DOHH2 (cell line): ENCODE measurements around the gene MRPL10.

Source experiments
- H3F3A ChIP-seq: fragments of 200-600 bp; sonication (generic), shearing (Covaris generic); 2 replicates; pipeline ENCODE4 v1.6.0; 2016; ENCODE audit warnings: antibody characterized with exemption, mild to moderate bottlenecking; ENCODE audit not compliant: control insufficient read depth, insufficient read depth
- H3K27ac ChIP-seq: fragments of 200-600 bp; sonication (generic); 2 replicates; pipeline ENCODE4 v1.5.1; 2014; ENCODE audit warnings: low read depth, mild to moderate bottlenecking, low read length, moderate library complexity
- H3K27me3 ChIP-seq: fragments of 200-600 bp; sonication (generic); 2 replicates; pipeline ENCODE4 v1.6.1; 2014; ENCODE audit warnings: mild to moderate bottlenecking, low read length, mixed read lengths; ENCODE audit not compliant: control insufficient read depth
- H3K36me3 ChIP-seq: fragments of 200-600 bp; sonication (generic); 2 replicates; pipeline ENCODE4 v1.6.1; 2014; ENCODE audit warnings: mild to moderate bottlenecking, low read length, moderate library complexity, mixed read lengths; ENCODE audit not compliant: control insufficient read depth
- H3K4me1 ChIP-seq: fragments of 200-600 bp; sonication (generic); 2 replicates; pipeline ENCODE4 v1.6.1; 2014; ENCODE audit warnings: mild to moderate bottlenecking, low read length, mixed read lengths; ENCODE audit not compliant: control insufficient read depth
- H3K4me2 ChIP-seq: fragments of 200-600 bp; sonication (generic); 2 replicates; pipeline ENCODE4 v1.6.0; 2014; ENCODE audit warnings: mild to moderate bottlenecking, low read length, moderate library complexity
- H3K4me3 ChIP-seq: fragments of 200-600 bp; sonication (generic); 2 replicates; pipeline ENCODE4 v1.5.1; 2014; ENCODE audit warnings: mild to moderate bottlenecking, low read length, mixed read lengths
- H3K79me2 ChIP-seq: fragments of 200-600 bp; sonication (generic); 2 replicates; pipeline ENCODE4 v1.6.1; 2014; ENCODE audit warnings: mild to moderate bottlenecking, low read length, mixed read lengths; ENCODE audit not compliant: control insufficient read depth
- H3K9me2 ChIP-seq: fragments of 200-600 bp; sonication (generic); replicated peaks from 2 replicates; pipeline ENCODE4 v1.6.1; 2014; ENCODE audit warnings: mild to moderate bottlenecking, low read length, mixed read lengths; ENCODE audit not compliant: control insufficient read depth
- H3K9me3 ChIP-seq: fragments of 200-600 bp; sonication (generic); 2 replicates; pipeline ENCODE4 v1.6.1; 2014; ENCODE audit warnings: antibody characterized with exemption, low read length, mixed read lengths; ENCODE audit not compliant: control insufficient read depth, insufficient read depth
- H4K20me1 ChIP-seq: fragments of 200-600 bp; sonication (generic); 2 replicates; pipeline ENCODE4 v1.6.0; 2014; ENCODE audit warnings: low read depth, mild to moderate bottlenecking, antibody characterized with exemption, low read length, moderate library complexity; ENCODE audit not compliant: control insufficient read depth, insufficient read depth
- CTCF ChIP-seq: fragments of 200-600 bp; sonication (generic); IDR thresholded peaks from one replicate; pipeline ENCODE4 v1.5.1; 2014; ENCODE audit warnings: antibody characterized with exemption, mild to moderate bottlenecking, low read depth, low read length; ENCODE audit not compliant: poor library complexity, severe bottlenecking
- EZH2phosphoT487 ChIP-seq: fragments of 200-600 bp; sonication (generic); IDR thresholded peaks from 2 replicates; pipeline ENCODE4 v1.6.1; 2017; ENCODE audit warnings: borderline replicate concordance, mild to moderate bottlenecking, antibody characterized with exemption, low read length, moderate library complexity, mixed read lengths

The MRPL10 gene

GRCh38 chr17:47815106-47815918 is 16.0 kb downstream of the MRPL10 start:
- H3K4me2 ChIP-seq, result no peak overlapping the region
- no peaks in the 10 kb centered on the region for H4K20me1 ChIP-seq
- H3K27me3 ChIP-seq, result no peaks in the 10 kb centered on the region
- no peaks in the 10 kb centered on the region for H3K9me3 ChIP-seq
- H3F3A ChIP-seq, result no peaks in the 10 kb centered on the region
- TF ChIP-seq EZH2phosphoT487, result no peak
- TF ChIP-seq CTCF, result no peak
- no peak overlapping the region for H3K4me3 ChIP-seq
- peaks cover 18% of the 10 kb centered on the region; the same call in 1 of the 2 replicates for H3K36me3 ChIP-seq
- H3K79me2 ChIP-seq, result no peaks in the 10 kb centered on the region
- H3K4me1 ChIP-seq, result peaks cover under 1% of the 10 kb centered on the region; the same call in 1 of the 2 replicates
- H3K27ac ChIP-seq, result no peak overlapping the region
- H3K9me2 ChIP-seq, result no peaks in the 10 kb centered on the region

- Histone ChIP-seq H3K79me2 (no peaks in the 10 kb centered on the region), H3K9me2 (no peaks in the 10 kb centered on the region), H4K20me1 (no peaks in the 10 kb centered on the region), H3F3A (no peaks in the 10 kb centered on the region), H3K27ac (no peak overlapping the region), H3K4me3 (no peak overlapping the region), H3K36me3 (peaks cover 21% of the 10 kb centered on the region; the same call in 1 of the 2 replicates), H3K9me3 (no peaks in the 10 kb centered on the region), H3K4me2 (no peak overlapping the region), H3K4me1 (no peaks in the 10 kb centered on the region), H3K27me3 (no peaks in the 10 kb centered on the region)
- TF ChIP-seq EZH2phosphoT487 (no peak), CTCF (no peak)
These were observed 17.8 kb downstream of the MRPL10 start for GRCh38 chr17:47813512-47814031.

- no peaks in the 10 kb centered on the region for H3K9me3 ChIP-seq
- no peak overlapping the region for H3K4me3 ChIP-seq
- H3K4me1 ChIP-seq, result no peaks in the 10 kb centered on the region
- no peak overlapping the region for H3K4me2 ChIP-seq
- H3F3A ChIP-seq, result no peaks in the 10 kb centered on the region
- H4K20me1 ChIP-seq, result no peaks in the 10 kb centered on the region
- peaks cover 19% of the 10 kb centered on the region; the same call in 1 of the 2 replicates for H3K36me3 ChIP-seq
- H3K27ac ChIP-seq, result no peak overlapping the region
- H3K79me2 ChIP-seq, result no peaks in the 10 kb centered on the region
- no peaks in the 10 kb centered on the region for H3K9me2 ChIP-seq
- H3K27me3 ChIP-seq, result no peaks in the 10 kb centered on the region
- no peak for TF ChIP-seq CTCF
These were observed 18.3 kb downstream of the MRPL10 start for GRCh38 chr17:47813077-47813476.
